GM12892 (cell line): ENCODE data around the gene SPATA13.

Source experiments
- POLR2A ChIP-seq: IDR thresholded peaks from 2 replicates; pipeline ENCODE4 v1.6.1; 2011; ENCODE audit warnings: low read depth, low read length, control low read depth
- POLR2AphosphoS5 ChIP-seq: IDR thresholded peaks from 2 replicates; pipeline ENCODE4 v1.6.1; 2011; ENCODE audit warnings: low read depth, low read length, control low read depth

- TF ChIP-seq POLR2A (no peak), POLR2AphosphoS5 (no peak)
Observed at GRCh38 chr13:24224232-24224680, 63.7 kb downstream of the SPATA13 start.
